GM18868 (cell line): ENCODE data around the gene FAM167B.
A peak's percentile ranks its signal among the peaks of the same experiment; 100 is the strongest.

Experiments used
- ATAC-seq: cut with Tn5 transposase; IDR thresholded peaks from one replicate; pipeline ENCODE4 v1.9.1; 2021; ENCODE audit warnings: mild to moderate bottlenecking, moderate library complexity; ENCODE audit not compliant: unreplicated experiment

The FAM167B gene

DNA sequence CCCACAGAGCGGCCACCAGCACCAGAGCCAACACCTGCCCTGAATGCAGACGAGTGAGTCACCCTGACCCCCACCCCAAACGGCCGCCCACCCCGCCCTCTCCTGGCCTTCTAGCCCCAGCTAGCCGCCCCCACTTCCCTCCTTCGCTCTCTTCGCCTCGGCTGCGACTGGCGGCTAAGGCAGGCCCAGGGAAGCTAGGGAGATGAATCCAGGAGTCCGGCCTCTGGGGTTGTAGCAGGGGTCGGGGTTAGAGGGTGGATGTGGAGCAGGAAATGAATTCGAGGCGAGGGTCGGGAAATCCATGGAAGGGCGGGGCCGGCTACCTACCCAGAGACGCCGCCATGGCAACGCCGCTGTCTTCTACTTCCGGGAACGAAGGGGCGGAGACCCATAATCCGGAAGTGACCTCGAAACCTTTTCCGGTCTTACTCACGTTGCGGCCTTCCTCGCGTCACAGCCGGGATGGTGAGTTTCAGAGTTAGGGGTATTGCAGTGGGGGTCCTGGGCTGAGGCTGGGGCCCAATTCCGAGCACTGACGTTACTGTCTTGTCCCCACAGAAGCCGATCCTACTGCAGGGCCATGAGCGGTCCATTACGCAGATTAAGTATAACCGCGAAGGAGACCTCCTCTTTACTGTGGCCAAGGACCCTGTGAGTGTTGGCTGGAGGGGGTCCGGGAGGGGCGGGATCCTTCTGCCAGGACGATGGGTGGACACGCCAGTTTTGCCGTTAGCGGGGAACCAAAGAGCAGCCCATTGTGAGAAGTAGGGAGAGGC is 24.9 kb upstream of the FAM167B start, which contains the start of the genes EIF3I and TMEM234:
Gene EIF3I, plus strand, starts transcription at position 428 of the 776 bp plus-strand sequence. Its CDS starts 35 bp downstream, at position 463.
Gene TMEM234, minus strand, starts transcription at position 374 of the 776 bp plus-strand sequence. Its CDS starts 31 bp downstream, at position 343.
- peak; percentile 84 for ATAC-seq

DNA sequence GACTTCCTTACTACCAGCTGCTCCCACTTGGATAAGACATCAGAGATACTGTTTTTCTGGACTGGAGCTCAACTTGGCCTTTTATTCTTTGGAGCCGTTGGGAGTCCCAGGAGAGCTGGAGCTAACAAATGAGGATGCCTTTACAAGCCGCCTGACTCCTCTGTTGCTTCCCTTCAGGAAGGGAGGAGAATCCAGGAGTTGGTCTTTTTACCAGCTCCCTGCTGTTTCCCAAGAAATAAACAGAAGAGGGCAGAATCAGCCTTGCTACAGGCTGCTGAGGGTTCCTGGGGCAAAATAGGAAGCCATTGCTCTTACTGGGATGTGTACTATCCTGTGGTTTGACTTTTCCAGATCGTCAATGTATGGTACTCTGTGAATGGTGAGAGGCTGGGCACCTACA is 23.3 kb upstream of the FAM167B start:
- no peak for ATAC-seq

- ATAC-seq = no peak
Observed at GRCh38 chr1:32224285-32224684, 22.7 kb upstream of the FAM167B start.

- no peak for ATAC-seq
Observed at GRCh38 chr1:32228771-32229170, 18.3 kb upstream of the FAM167B start.

DNA sequence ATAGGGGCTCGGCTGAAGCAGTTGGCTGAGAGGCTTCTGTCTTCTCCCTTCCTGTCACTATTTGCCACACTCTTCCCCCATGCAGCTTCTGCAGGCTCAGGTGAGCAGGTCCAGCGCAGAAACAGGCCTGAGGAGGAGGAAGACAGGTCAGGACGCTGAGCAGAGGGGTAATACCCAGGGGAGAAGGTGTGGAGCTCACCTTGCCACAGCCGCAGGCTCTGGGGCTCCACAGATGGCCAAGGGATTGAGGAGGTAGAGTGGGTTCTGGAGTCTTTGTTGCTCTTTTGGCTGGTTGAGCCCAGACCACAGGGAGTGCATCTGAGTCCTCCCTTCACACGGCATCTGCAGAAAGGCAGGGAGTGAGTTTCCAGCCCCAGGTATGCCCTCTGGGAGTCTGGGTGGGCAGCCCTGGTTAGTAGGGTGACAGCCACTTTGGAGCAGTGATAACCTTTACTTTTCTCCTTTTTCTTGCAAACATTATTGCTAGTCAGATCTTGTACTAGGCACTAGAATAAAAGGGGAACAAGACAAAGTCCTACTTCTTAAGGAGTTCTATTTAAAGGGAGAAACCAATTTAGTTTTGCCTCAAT is 15.1 kb upstream of the FAM167B start:
- no peak for ATAC-seq

DNA sequence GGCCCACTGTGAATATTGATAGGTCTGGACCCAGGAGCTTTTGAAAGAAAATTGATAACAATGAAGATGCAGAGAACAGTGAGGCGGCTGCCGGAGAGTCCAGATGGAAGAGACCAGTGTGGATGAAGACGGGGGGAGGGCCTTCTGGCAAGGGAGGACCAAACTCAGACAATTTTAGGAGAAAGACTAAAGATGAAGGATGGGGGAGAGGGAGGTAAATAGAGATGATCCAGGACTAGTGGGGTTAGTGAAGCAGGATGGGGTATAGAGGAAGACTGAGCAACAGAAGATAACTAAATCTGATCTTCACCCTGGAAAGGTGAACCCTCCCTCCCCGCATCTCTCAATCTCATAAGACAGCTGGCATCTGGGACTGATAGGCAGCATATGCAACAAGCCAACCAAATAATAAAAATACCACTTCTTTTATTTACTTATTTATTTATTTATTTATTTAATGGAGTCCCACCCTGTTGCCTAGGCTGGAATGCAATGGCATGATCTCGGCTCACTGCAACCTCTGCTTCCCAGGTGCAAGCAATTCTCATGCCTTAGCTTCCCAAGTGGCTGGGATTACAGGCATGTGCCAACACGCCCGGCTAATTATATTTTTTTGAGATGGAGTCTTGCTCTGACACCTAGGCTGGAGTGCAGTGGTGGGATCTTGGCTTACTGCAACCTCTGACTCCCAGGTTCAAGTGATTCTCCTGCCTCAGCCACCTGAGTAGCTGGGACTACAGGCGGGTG is 14.3 kb upstream of the FAM167B start:
- no peak for ATAC-seq

GRCh38 chr1:32234792-32235191 is 12.2 kb upstream of the FAM167B start:
- ATAC-seq = no peak

- ATAC-seq = no peak
Observed at GRCh38 chr1:32239337-32239736, 7.7 kb upstream of the FAM167B start.

- ATAC-seq = no peak
Observed at GRCh38 chr1:32239790-32240139, 7.3 kb upstream of the FAM167B start.

DNA sequence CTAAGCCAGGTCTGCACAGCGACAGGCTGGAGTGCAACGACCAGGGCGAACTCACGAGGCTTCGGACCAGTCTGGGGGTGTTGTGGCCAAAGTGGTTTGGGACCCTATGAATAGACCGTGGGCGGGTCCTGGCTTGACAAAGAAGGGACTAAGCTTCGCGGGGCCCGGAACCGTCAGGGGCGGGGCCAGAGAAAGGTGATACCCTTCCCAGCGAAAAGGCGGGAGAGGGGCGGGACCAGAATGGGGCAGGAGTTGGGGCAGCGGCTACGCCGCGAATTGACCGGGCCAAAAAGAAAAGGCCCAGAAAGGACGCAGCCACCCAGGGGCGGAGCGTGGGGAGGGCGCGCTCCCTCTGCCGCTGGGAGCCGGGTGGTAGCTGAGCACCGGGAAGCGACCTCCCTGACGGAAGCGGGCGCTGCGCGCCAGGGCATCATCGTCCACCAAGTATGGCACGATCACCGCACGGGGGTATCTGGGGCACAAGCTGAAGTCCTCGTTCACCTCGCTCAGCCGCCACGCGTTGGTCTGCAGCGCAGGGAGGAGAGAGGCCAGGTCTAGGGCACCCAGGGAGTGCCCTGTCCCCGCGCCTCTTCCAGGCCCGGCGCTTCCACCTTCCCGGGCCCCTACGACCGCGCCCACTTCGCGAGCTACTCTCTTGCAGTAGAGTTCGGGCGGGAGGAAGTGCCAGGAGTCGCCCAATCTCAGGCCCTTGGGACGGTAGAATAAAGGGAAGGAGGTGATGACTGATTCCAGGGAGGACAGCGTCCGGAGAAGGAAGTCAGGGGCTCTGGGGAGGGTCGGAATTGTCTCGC is 6.7 kb upstream of the FAM167B start:
- ATAC-seq = no peak

GRCh38 chr1:32241001-32241763 is 5.8 kb upstream of the FAM167B start:
- peak; percentile 38 for ATAC-seq

GRCh38 chr1:32242341-32242851 is 4.6 kb upstream of the FAM167B start:
- ATAC-seq = no peak

DNA sequence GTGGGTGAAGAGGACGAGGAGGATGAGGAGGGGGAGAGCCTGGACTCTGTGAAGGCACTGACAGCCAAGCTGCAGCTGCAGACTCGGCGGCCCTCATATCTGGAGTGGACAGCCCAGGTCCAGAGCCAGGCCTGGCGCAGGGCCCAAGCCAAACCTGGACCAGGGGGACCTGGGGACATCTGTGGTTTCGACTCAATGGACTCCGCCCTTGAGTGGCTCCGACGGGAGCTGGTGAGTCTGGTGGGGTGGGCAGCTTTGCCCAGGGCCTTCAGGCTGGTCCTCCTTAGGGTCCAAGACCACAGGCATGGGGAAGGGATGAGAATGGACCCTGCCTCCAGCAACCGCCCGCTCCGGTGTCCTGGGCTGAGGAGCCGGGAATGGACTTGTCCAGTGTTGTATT is 430 bp downstream of the FAM167B start:
- no peak for ATAC-seq

DNA sequence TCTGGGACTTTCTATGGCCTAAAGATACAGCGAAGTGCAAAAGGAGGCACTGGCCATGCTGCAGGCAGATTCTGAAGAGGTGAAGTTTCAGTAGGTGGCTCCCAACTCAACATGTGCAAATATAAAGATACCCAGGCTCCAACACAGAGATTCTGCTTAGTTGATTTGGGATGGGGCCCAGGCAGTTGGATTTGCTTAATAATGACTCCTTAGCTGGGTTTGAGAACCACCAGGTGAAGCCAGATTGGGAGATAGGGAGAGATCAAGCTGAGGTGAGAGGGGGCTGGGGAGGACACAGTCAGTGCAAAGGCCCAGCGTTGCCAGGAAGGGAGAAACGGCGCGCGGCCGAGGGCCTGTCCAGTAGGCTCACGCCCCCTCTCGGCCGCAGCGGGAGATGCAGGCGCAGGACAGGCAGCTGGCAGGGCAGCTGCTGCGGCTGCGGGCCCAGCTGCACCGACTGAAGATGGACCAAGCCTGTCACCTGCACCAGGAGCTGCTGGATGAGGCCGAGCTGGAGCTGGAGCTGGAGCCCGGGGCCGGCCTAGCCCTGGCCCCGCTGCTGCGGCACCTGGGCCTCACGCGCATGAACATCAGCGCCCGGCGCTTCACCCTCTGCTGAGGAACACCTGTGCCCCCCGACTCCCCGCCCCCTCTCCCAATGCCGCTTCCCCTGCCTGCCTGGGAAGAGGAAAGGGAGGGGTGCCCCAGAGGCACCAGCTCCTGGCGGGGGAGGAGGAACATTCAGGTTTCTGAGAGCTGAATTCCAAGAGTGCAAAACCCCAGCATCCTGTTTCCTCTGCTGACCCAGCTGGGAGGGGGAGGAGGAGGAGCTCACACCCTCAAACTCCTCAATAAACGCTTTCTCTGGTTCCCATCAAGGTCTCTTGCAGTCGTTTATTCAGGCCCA is 1.2 kb downstream of the FAM167B start:
- no peak for ATAC-seq

DNA sequence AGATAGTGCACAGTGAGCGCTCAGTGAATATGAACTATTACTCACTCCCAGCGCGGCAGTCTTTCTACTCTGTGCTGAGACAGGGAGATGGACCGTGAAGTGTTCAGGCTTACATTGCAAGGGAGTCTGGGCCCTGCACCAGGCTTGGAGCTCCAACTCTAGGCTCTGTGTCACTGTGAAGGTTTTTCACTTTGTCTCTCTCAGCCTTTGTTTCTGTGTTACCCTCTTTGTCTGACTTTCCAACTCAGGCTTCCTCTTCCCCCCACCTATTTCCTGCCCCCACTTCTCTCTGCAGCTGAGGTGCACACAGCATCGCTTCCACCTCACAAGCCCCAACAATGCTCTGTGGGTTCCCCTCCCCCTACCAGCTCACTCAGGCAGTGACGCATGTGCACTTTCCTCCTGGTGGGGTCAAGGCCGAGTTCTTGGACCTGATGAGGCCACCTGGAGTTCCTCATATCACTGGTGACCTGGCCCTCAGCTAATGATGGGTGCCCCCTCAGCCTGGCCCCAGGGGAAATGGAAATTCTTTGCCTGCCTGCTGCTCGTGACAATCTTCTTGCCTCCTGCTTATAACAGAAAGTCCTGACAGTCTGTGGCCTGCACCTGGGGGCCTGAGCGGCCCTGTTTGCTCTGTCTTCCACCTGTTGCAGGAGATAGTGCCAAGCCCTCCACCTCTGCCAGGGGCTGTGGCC is 3.0 kb downstream of the FAM167B start:
- ATAC-seq = peak; percentile 57

DNA sequence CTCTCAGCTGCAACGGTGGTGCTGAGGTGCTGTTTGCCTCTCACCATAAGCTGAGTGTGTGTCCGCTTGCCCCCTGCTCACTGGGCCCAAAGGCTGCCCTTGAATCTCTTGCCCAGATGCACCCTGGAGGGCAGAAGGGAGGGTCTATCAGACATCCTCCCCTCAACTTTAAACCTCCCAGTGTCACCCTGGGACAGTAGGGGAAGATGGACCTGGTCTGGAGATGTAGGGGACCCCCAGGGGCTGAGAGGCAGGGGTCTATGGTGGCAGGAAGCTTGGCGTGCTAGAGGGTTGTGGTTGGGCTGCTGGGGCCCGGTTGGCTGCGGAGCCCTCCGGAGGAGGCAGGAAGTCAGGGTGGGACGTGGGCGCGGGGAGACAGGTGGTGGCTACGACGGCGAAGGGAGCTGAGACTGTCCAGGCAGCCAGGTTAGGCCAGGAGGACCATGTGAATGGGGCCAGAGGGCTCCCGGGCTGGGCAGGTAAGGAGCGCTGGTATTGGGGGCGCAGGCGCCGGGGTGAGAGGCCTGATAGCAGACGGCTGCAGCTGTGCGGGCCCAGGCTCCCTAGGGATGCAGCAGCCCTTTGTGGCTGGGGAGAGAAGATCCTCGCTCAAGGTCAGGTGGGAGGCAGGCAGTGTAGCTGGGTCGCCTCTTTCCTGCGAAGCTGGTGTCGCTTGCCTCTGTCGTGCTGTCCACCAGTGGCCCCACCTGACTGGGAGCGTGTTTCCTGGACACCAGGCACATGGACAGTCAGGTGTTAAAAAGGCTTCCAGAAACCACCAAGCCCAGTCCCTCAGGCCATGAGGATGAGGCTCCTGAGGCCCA is 4.1 kb downstream of the FAM167B start, which contains the start of gene LCK:
Gene LCK, plus strand, starts transcription at position 373 of the 824 bp plus-strand sequence. CDS start 23,065 bp downstream, outside the sequence.
- ATAC-seq = no peak
